Measurements from ENCODE around the gene GRID2.

GRCh38 chr4:93671093-93671492 is 1367.3 kb downstream of the GRID2 start:
- TF ChIP-seq REST (IDR thresholded peaks at IDR 0.05; ENCODE audit: insufficient read depth in 1 of 2, low read depth in 2 of 2, low read length in 2 of 2) (no peak), SIN3A (IDR thresholded peaks at IDR 0.05; ENCODE audit: borderline replicate concordance, insufficient read depth, low read length) (no peak), TAF1 (IDR thresholded peaks at IDR 0.05; ENCODE audit: borderline replicate concordance, insufficient read depth, low read length) (no peak)
